G401 (cell line): ENCODE results near the gene MAPK8. TPM values are rescaled to one million over a fixed set of nuclear protein-coding genes. Genes with fewer than 3 reads are reported as not detected.

Source experiments
- DNase-seq: peaks from one replicate; pipeline ENCODE4 v3.0.0-alpha.2; 2015; ENCODE audit warnings: low spot score
- in situ Hi-C: cut with HindIII; loops from 2 replicates; pipeline ENCODE4 v1.10.0; 2016; ENCODE audit warnings: low sequenced_read_pairs, mixed read lengths
- total RNA-seq: library from RNA; depleted of rRNA; stranded (reverse); fragments of >200 nt; shearing (Covaris generic); gene quantifications from 2 replicates; pipeline ENCODE4 v1.2.3, GENCODE V29; 2014

Gene MAPK8
- total RNA-seq, 1 experiment from 2014 or later: 64.1 TPM

DNA sequence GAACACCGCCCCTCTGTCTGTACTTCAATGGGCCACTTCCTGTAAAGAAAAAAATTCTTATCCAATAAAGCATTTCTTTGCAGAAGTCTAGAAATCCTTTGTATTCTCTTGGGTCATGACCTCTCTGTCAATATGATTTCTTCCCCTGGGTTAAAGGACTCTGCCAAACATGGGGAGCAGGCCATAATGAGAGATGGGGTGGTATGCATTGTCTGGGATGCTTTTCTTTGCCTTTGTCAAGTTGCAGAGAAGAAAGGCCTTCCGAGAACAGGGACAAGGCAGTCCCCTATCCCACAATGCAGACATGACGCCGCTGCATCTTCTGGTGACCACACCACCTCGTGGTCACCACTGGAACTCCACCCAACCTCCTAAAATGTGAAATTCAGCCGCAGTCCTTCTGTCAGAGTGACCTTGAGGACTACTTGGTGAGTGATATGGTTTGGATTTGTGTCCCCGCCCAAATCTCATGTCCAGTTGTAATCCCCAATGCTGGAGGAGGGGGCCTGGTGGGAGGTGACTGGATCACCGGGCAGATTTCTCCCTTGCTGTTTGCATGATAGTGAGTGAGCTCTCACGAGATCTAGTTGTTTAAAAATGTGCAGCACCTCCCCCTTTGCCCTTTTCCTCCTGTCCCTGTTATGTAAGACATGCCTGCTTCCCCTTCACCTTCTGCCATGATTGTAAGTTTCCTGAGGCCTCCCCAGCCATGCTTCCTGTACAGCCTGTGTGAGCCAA, 16.8 kb upstream of the MAPK8 start:
- peak; percentile 72 for DNase-seq
- in situ Hi-C loops: no loop called here

- in situ Hi-C loops: no loop called here
Measured at GRCh38 chr10:48290286-48290685, 16.2 kb upstream of the MAPK8 start.

GRCh38 chr10:48291190-48291589, 15.3 kb upstream of the MAPK8 start:
- in situ Hi-C loops: no loop called here
- DNase-seq: no peak

More at GRCh38 chr10:48290286-48290685, 16.2 kb upstream of the MAPK8 start:
- DNase-seq: no peak

DNA sequence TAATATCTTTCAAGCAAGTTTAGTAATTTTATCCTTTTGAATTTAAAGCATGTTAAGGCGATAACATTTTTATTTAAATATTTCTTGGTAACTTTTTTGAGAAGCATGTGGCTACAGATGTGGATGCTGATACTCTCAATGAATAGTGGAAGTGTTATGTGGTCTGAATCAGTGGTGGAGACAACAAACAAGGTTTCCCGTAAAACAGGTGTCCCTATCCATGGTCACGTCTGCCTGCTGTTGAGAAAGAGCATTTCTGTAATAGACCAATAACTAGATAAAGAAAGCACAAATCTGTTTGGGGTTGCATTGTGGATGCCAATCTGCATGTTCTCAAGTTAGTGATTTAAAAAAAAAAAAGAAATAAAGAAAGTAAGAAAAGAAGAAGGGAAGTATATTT, 13.9 kb upstream of the MAPK8 start:
- no peak for DNase-seq
- in situ Hi-C loops: no loop called here

DNA sequence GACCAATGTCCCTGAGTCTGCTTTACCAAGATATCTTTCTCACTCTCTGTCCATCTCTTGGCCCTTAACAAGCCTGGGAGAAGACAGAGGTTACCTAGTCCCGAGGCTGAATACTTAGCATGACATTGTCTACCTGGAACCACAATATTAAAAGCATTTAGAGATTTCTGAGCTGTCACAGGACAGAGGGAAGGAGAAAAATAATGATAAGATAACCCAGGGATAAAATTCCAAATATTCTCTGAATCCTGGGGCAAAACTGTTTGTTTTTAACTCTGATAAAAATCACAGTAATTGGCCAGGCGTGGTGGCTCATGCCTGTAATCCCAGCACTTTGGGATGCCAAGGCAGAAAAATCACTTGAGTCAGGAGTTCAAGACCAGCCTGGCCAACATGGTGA, 12.0 kb upstream of the MAPK8 start:
- in situ Hi-C loops: no loop called here
- no peak for DNase-seq

GRCh38 chr10:48296576-48297098, 9.8 kb upstream of the MAPK8 start:
- in situ Hi-C loops: no loop called here
- DNase-seq: no peak

- in situ Hi-C loops: no loop called here
Measured at GRCh38 chr10:48299066-48299465, 7.4 kb upstream of the MAPK8 start.

DNA sequence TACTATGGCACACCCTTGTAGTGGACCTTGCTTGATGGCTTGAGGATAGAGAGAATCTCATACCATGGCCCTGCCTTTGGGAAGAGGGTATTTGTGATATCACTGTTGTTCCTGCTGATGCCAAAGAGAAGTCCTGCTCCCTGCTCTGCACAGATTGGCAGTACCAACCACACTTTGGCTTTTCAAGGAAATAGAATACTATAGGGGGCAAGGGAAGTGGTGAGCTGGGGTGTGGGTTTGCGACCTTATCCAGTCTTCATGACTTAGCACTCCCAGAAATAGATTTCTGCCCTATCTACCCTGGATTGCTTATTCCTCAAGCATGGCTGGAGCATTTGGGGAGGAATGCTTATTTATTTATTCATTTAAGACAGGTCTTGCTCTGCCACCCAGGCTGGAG, 6.8 kb upstream of the MAPK8 start:
- in situ Hi-C loops: no loop called here
- DNase-seq: no peak

More at GRCh38 chr10:48299066-48299465, 7.4 kb upstream of the MAPK8 start:
- DNase-seq: no peak

DNA sequence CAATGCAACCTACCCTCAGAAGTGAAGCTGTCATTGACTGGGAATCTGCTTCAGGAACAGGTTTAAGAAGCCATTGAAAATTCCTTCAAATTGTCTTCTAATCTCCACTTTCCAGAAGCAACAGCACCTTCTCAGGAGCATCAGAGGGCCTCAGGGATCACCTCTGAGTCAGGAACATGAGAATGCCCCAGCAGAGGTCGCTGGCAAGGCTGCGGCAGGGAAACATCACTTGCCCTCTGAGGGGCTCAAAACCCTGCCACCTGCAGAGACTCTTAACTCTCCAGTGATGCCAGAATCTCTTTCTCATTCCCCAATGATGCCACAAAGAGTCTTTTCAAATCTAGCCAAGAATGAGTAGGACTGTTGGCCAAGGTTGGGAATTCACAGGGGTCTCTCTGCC, 5.9 kb upstream of the MAPK8 start:
- DNase-seq: no peak
- in situ Hi-C loops: no loop called here

DNA sequence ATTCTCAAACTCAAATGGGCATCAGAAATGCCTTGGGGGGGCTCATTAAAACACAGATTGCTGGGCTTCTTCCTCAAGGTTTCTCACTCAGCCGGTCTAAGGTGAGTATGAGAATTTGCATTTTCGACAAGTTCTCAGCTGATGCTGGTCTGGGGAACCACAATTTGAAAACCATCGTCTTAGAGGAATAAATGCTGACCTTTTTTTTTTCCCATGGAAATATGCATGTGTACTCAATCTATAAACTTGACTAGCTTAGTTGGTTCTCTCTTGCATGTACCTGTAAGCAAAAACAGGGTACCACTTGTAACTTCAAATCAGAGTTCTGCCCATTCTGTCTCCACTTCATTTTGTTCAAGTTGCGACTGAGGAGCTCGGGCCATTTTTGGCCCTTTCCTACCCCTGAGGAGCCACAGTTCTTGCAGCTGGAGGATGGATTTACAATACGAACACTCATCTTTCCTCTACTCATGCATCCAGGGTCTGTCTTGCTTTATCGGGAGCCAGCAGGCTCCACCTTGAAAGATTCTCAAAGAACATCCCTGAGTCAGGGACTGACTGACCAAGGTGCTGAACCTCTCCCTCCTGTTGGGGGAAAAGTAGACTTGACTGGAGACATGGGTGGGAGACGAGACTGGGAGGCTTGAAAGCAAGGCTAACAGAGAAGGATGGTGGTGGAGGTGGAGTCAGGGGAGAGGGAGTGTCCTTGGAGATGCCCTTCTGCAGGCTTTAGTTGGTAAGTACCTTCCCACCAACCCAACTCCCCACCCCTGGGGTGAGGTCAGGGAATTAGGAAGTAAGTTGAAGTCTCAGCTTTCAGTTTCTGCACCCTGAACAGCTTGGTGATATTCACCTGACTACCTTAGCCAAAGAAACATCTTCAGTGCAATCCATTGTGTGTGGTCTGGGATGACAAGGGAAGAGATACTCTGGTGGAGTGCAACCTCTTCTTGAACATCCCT, 3.7 kb upstream of the MAPK8 start:
- DNase-seq: no peak
- in situ Hi-C loops: no loop called here

DNA sequence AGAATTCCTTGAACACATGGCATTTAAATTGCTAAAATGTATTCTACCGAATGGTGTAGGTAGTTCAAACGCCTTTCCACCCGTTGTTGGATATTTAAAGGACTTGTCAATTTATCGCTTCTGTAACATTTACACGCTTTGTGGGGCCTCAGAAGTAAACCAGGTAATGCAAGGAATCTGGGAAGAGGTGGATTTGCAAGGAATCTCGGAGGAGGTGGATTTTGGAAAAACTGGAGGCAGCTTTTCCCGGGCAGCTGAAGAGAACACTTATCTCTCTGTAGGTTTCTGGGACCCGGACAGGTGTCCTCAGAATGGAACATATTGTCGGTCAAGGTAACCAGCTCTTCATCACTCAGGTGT, 592 bp upstream of the MAPK8 start:
- in situ Hi-C loops: no loop called here

DNA sequence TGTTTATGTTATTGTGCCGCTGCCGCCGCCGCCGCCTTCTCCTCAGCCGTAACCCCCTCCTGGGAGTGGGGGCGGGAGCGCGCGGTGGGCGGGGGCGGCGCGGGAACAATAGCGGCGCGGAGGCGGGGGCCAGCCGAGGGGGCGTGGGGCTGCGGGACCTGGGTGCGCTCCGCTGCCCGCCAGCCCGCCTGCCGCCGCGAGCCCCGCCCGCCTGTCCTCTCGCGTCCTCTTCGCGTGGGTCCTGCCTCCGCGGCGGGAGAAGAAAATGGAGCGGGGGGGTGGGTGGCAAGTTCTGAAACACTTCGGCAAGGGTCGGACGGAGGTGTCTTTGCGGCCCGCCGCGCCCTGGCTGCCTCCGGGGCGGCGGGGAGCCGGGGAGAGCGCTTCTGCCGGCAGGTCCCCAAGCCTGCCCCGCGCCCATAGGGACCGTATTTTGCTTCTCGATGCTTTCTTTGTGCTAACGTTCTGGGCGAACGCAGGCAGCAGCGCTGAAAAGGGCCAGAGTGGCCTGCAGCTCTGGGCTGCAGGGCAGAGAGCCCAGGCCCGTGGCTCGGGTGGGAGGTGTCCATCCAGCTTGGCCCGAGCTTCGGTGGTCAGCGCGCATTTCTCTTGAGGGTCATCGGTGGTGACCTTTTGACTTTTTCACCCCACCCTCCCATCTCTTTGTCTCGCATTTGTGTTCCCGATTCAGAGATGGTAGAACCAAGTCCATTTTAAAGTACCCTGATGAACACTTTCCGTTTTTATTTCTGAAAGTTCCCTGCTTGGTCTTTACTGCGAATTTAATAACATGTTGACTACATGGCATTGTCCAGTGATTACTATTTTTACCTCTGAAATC, 613 bp downstream of the MAPK8 start:
- in situ Hi-C loops: no loop called here
- DNase-seq: peak; percentile 45

More for the DNA sequence above, 592 bp upstream of the MAPK8 start:
- DNase-seq: no peak

DNA sequence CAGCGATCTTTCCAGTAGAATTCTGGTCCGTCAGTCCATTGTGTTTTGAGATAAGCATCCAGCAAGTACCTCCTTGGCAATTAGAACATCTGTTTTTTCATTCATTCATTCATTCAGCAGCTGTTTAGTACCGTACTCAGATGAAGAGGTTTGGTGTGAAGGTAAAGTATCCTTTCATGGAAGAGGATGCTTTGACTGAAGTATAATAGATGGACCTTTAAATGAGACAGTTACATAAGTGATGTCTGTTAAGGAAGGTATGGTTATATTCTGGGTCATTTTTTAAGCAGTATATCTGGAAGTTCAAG, 1.2 kb downstream of the MAPK8 start:
- in situ Hi-C loops: no loop called here
- DNase-seq: no peak

GRCh38 chr10:48309711-48310226, 3.3 kb downstream of the MAPK8 start:
- peak; percentile 46 for DNase-seq

DNA sequence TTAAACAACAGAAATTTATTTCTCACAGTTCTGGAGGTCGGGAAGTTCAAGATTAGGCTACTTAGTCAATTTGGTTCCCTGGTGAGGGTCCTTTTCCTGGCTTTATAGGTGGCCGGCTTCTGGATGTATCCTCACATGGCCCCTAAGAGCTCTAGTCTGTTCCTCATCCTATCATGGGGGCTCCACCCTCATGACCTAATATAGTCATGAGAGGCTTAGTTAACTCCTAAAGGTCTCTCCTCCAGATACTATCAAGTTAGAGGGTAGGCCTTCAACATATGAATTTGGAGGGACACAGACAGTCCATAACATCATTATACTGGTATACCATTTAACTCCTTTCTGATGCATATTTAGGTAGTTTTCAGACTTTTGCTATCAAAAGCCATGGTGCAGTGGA, 7.6 kb downstream of the MAPK8 start:
- in situ Hi-C loops: no loop called here
- no peak for DNase-seq

More at GRCh38 chr10:48309711-48310226, 3.3 kb downstream of the MAPK8 start:
- in situ Hi-C loops: no loop called here

DNA sequence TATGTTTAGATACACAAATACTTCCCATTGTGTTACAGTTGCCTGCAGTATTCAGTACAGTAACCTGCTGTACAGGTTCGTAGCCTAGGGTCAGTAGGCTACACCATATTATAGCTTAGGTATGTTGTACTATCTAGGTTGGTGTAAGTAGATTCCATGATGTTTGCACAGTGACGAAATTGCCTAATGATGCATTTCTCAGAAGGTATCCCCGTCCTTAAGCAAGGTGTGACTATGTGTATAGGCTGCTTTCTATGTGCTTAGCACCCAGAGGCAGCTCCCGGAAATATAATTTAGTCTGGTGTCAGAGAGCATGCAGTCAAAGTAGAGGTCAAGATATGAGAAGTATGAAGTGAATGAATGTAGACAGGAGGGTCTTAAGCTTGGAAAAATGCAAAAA, 9.8 kb downstream of the MAPK8 start:
- DNase-seq: no peak
- in situ Hi-C loops: no loop called here

GRCh38 chr10:48317321-48317990, 11.0 kb downstream of the MAPK8 start:
- in situ Hi-C loops: no loop called here
- DNase-seq: no peak

DNA sequence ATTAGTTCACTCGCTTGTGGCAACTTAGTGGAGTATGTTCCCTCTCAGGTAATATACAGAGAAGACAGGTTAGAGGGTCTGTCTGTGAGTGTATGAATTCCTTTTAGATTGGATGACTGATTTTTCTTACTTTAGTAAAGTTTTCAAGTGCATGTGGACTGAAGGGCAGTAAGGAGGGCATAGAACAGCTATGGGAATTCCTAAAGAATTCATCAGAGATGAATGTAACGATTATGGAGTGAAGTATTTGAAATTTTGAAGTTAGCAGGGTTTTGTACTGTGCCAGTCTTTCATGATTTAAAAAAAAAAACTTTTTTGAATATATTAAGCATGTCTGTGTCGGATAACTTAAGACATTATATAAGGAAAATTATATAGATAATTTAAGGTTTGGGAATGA, 15.5 kb downstream of the MAPK8 start:
- in situ Hi-C loops: no loop called here
- DNase-seq: no peak

DNA sequence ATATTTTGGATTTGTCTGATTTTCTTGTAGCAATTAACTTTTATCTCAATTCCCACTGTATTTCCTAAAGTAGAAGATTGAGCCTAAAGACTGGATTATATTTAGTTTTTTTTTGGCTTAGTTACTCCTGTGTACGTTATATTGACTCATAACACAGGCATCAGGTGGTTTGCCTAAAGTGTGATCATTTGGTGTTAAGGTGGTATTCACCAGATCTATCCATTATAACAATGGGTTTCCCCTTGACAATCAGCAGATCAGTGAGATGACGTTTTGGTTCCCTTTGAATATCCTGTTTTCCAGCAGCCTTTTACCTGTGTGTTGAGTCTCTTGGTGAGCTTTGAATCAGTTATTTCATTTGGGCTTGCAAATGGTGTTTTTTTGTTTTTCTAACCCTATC, 18.1 kb downstream of the MAPK8 start:
- DNase-seq: no peak
- in situ Hi-C loops: no loop called here
